HepG2 (cell line): ENCODE data around the gene ZDHHC18. TPM values are rescaled to one million over a fixed set of nuclear protein-coding genes. Genes with fewer than 3 reads are reported as not detected.

Source experiments
- CAMTA2 ChIP-seq: sonication (generic); formaldehyde crosslinking; IDR thresholded peaks from 2 replicates; pipeline ENCODE4 v1.4.0; 2020; ENCODE audit warnings: mild to moderate bottlenecking, missing genetic modification reagents, borderline replicate concordance
- HNRNPLL ChIP-seq: fragments of 200-400 bp; formaldehyde crosslinking; IDR thresholded peaks from 2 replicates; pipeline ENCODE4 v1.6.1; 2017; ENCODE audit warnings: mild to moderate bottlenecking, low read depth, low read length; ENCODE audit not compliant: poor library complexity, severe bottlenecking
- HOXA7 ChIP-seq: sonication (generic); formaldehyde crosslinking; IDR thresholded peaks from 2 replicates; pipeline ENCODE4 v1.8.1; 2022; ENCODE audit warnings: mild to moderate bottlenecking, missing genetic modification reagents, moderate library complexity
- MXD3 ChIP-seq: IDR thresholded peaks from 2 replicates; pipeline ENCODE4 v1.6.1; 2016; ENCODE audit warnings: mild to moderate bottlenecking, missing biosample characterization, missing genetic modification reagents
- MXD4 ChIP-seq: IDR thresholded peaks from 2 replicates; pipeline ENCODE4 v1.6.1; 2016; ENCODE audit warnings: mild to moderate bottlenecking, missing biosample characterization, missing genetic modification reagents
- NONO ChIP-seq, 2 experiments: fragments of 450-650 bp in 1 of 2; sonication (generic) in 1 of 2; formaldehyde crosslinking in 1 of 2; IDR thresholded peaks in 1 of 2; conservative IDR thresholded peaks in 1 of 2; 2 replicates each; pipeline versions ENCODE4 v1.6.1 to v1.8.0; 2017 to 2022; ENCODE audit warnings: mild to moderate bottlenecking in 1 of 2, missing genetic modification reagents in 1 of 2, moderate library complexity in 1 of 2
- NR3C1 ChIP-seq: sonication (generic); formaldehyde crosslinking; IDR thresholded peaks from 2 replicates; pipeline ENCODE4 v1.4.0; 2020; ENCODE audit warnings: missing genetic modification reagents
- PAXIP1 ChIP-seq: sonication (generic); formaldehyde crosslinking; conservative IDR thresholded peaks from 2 replicates; pipeline ENCODE4 v1.4.0; 2020; ENCODE audit warnings: mild to moderate bottlenecking, missing genetic modification reagents, moderate library complexity
- PHF8 ChIP-seq: sonication (generic); formaldehyde crosslinking; IDR thresholded peaks from 2 replicates; pipeline ENCODE4 v1.5.0; 2020; ENCODE audit warnings: missing genetic modification reagents
- RARA ChIP-seq: IDR thresholded peaks from 2 replicates; pipeline ENCODE4 v1.6.1; 2016; ENCODE audit warnings: missing genetic modification reagents, missing compliant biosample characterization
- RERE ChIP-seq: IDR thresholded peaks from 2 replicates; pipeline ENCODE4 v1.6.1; 2016; ENCODE audit warnings: low read depth, missing genetic modification reagents, missing compliant biosample characterization
- TBP ChIP-seq: sonication (generic); formaldehyde crosslinking; IDR thresholded peaks from 2 replicates; pipeline ENCODE4 v1.5.0; 2020; ENCODE audit warnings: missing genetic modification reagents
- TBX3 ChIP-seq: fragments of 450-650 bp; IDR thresholded peaks from 2 replicates; pipeline ENCODE4 v1.6.1; 2017; ENCODE audit warnings: antibody characterized with exemption, mild to moderate bottlenecking, inconsistent platforms, borderline replicate concordance
- ZNF18 ChIP-seq: sonication (generic); formaldehyde crosslinking; IDR thresholded peaks from 2 replicates; pipeline ENCODE4 v1.8.0; 2022; ENCODE audit warnings: mild to moderate bottlenecking, missing genetic modification reagents; ENCODE audit not compliant: insufficient replicate concordance
- ZNF512 ChIP-seq: sonication (generic); formaldehyde crosslinking; IDR thresholded peaks from 2 replicates; pipeline ENCODE4 v1.4.0; 2020; ENCODE audit warnings: mild to moderate bottlenecking, missing genetic modification reagents
- polyA plus RNA-seq, 8 experiments: library from polyadenylated mRNA; depleted of rRNA in 3 of 8; stranded (reverse) in 7 of 8; unstranded in 1 of 8; fragments of >200 nt; fragmentation: Illumina TruSeq in 4 of 8; extraction: Trizol in 4 of 8; gene quantifications; 2 replicates each; pipeline versions ENCODE4 v1.2.1 to v1.2.3, GENCODE V29; 2011 to 2016; ENCODE audit warnings: low read depth in 4 of 8, missing spikeins in 1 of 8, mixed read lengths in 1 of 8; ENCODE audit not compliant: insufficient read depth in 1 of 8
- total RNA-seq, 5 experiments: library from RNA; depleted of rRNA; stranded (reverse); fragments of >200 nt; fragmentation: Illumina TruSeq; extraction: Trizol; gene quantifications; 2 replicates each; pipeline ENCODE4 v1.2.3, GENCODE V29; 2016; ENCODE audit warnings: low read depth in 1 of 5

ZDHHC18 gene
- total and polyA plus RNA-seq, 2 of the 13 experiments (the other 11 are each of a cell fraction or from before 2014, with no cell fraction given): 13.2 to 35.3 TPM

- TF ChIP-seq ZNF512 (CRISPR knock-in tag) (no peak), TBX3 (no peak), HOXA7 (no peak), ZNF18 (CRISPR knock-in tag) (no peak), RERE (CRISPR knock-in tag) (no peak), NR3C1 (CRISPR knock-in tag) (no peak), MXD4 (CRISPR knock-in tag) (no peak), CAMTA2 (no peak), PHF8 (CRISPR knock-in tag) (peak; percentile 67), PAXIP1 (CRISPR knock-in tag) (no peak), HNRNPLL (no peak), MXD3 (CRISPR knock-in tag) (peak; percentile 27; the same call in 1 of the 2 replicates), RARA (CRISPR knock-in tag) (no peak), NONO (IDR thresholded peaks at IDR 0.05) (no peak), NONO (CRISPR knock-in tag; conservative IDR thresholded peaks at IDR 0.05) (no peak; the same call in 1 of the 2 replicates), TBP (no peak)
These were observed 36.5 kb downstream of the ZDHHC18 start, which contains the start of gene SFN (continued) for GRCh38 chr1:26862781-26863684.
